ENCODE data around the gene ASF1B. TPM values are rescaled to one million over a fixed set of nuclear protein-coding genes. Genes with fewer than 3 reads are reported as not detected.
A peak's percentile ranks its signal among the peaks of the same experiment; 100 is the strongest.

Gene ASF1B
- total RNA-seq, 1 experiment from 2014 or later = 38.4 TPM

DNA sequence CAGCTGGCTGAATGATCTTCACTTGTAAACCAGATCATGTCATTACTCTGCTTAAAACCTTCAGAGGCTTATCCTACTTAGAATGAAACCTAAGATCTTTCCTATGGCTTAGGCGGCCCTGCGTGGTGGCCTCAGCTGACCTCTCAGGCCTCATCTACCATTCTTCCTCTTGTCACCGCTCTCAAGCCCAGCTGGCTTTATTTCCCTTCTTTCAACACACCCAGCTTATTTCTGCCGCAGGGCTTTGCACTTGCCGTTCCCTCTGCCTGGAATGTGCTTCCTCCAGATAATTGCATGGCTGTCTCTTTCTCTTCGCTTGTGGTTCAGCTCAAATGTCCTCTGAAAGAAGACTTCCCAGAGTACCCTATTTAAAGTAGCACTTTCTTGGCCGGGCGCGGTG lies 3.6 kb upstream of the ASF1B start:
- ATAC-seq (no peak), DNase-seq (ENCODE audit: low spot score) (no peak)
- no peak overlapping the region for H3K4me3 Mint-ChIP-seq
- ChIA-PET POLR2A (no interaction called here), CTCF (interaction anchor here (0.9 to 2.1 kb wide), 4 partner anchors 208 to 340 kb away, joined by 3 to 11 read pairs (median 6); no protein-coding TSS in a partner anchor)
- peaks cover 9% of the 10 kb centered on the region for H3K4me1 Mint-ChIP-seq
- H3K36me3 Mint-ChIP-seq = no peaks in the 10 kb centered on the region
- H3K9me3 Mint-ChIP-seq = no peaks in the 10 kb centered on the region
- peak overlapping the region; percentile 68; the same call in 1 of the 2 replicates for H3K27ac Mint-ChIP-seq
- H3K27me3 Mint-ChIP-seq (ENCODE audit: low read depth) = no peaks in the 10 kb centered on the region; the same call in 1 of the 2 replicates
- TF ChIP-seq EMX1 (CRISPR knock-in tag; IDR thresholded peaks at IDR 0.05) (no peak), CREM (CRISPR knock-in tag; IDR thresholded peaks at IDR 0.05) (no peak), NR1H2 (CRISPR knock-in tag; IDR thresholded peaks at IDR 0.05) (no peak), JUN (CRISPR knock-in tag; IDR thresholded peaks at IDR 0.05) (no peak), NR3C1 (CRISPR knock-in tag; conservative IDR thresholded peaks at IDR 0.05; ENCODE audit: low read depth) (no peak), ZNF121 (CRISPR knock-in tag; IDR thresholded peaks at IDR 0.05) (no peak), ATF1 (CRISPR knock-in tag; IDR thresholded peaks at IDR 0.05) (no peak), ELF4 (CRISPR knock-in tag; IDR thresholded peaks at IDR 0.05; ENCODE audit: low read depth) (no peak), CBFB (CRISPR knock-in tag; IDR thresholded peaks at IDR 0.05; ENCODE audit: low read depth) (no peak)
- TF ChIP-seq, protein P1, sequence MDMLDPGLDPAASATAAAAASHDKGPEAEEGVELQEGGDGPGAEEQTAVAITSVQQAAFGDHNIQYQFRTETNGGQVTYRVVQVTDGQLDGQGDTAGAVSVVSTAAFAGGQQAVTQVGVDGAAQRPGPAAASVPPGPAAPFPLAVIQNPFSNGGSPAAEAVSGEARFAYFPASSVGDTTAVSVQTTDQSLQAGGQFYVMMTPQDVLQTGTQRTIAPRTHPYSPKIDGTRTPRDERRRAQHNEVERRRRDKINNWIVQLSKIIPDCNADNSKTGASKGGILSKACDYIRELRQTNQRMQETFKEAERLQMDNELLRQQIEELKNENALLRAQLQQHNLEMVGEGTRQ (CRISPR knock-in tag; IDR thresholded peaks at IDR 0.05) = no peak
- TF ChIP-seq, protein P2, sequence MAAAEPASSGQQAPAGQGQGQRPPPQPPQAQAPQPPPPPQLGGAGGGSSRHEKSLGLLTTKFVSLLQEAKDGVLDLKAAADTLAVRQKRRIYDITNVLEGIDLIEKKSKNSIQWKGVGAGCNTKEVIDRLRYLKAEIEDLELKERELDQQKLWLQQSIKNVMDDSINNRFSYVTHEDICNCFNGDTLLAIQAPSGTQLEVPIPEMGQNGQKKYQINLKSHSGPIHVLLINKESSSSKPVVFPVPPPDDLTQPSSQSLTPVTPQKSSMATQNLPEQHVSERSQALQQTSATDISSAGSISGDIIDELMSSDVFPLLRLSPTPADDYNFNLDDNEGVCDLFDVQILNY (CRISPR knock-in tag; IDR thresholded peaks at IDR 0.05) = no peak
- TF ChIP-seq, protein P3, sequence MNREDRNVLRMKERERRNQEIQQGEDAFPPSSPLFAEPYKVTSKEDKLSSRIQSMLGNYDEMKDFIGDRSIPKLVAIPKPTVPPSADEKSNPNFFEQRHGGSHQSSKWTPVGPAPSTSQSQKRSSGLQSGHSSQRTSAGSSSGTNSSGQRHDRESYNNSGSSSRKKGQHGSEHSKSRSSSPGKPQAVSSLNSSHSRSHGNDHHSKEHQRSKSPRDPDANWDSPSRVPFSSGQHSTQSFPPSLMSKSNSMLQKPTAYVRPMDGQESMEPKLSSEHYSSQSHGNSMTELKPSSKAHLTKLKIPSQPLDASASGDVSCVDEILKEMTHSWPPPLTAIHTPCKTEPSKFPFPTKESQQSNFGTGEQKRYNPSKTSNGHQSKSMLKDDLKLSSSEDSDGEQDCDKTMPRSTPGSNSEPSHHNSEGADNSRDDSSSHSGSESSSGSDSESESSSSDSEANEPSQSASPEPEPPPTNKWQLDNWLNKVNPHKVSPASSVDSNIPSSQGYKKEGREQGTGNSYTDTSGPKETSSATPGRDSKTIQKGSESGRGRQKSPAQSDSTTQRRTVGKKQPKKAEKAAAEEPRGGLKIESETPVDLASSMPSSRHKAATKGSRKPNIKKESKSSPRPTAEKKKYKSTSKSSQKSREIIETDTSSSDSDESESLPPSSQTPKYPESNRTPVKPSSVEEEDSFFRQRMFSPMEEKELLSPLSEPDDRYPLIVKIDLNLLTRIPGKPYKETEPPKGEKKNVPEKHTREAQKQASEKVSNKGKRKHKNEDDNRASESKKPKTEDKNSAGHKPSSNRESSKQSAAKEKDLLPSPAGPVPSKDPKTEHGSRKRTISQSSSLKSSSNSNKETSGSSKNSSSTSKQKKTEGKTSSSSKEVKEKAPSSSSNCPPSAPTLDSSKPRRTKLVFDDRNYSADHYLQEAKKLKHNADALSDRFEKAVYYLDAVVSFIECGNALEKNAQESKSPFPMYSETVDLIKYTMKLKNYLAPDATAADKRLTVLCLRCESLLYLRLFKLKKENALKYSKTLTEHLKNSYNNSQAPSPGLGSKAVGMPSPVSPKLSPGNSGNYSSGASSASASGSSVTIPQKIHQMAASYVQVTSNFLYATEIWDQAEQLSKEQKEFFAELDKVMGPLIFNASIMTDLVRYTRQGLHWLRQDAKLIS (CRISPR knock-in tag; IDR thresholded peaks at IDR 0.05; ENCODE audit: borderline replicate concordance) = no peak
- TF ChIP-seq, protein P4, sequence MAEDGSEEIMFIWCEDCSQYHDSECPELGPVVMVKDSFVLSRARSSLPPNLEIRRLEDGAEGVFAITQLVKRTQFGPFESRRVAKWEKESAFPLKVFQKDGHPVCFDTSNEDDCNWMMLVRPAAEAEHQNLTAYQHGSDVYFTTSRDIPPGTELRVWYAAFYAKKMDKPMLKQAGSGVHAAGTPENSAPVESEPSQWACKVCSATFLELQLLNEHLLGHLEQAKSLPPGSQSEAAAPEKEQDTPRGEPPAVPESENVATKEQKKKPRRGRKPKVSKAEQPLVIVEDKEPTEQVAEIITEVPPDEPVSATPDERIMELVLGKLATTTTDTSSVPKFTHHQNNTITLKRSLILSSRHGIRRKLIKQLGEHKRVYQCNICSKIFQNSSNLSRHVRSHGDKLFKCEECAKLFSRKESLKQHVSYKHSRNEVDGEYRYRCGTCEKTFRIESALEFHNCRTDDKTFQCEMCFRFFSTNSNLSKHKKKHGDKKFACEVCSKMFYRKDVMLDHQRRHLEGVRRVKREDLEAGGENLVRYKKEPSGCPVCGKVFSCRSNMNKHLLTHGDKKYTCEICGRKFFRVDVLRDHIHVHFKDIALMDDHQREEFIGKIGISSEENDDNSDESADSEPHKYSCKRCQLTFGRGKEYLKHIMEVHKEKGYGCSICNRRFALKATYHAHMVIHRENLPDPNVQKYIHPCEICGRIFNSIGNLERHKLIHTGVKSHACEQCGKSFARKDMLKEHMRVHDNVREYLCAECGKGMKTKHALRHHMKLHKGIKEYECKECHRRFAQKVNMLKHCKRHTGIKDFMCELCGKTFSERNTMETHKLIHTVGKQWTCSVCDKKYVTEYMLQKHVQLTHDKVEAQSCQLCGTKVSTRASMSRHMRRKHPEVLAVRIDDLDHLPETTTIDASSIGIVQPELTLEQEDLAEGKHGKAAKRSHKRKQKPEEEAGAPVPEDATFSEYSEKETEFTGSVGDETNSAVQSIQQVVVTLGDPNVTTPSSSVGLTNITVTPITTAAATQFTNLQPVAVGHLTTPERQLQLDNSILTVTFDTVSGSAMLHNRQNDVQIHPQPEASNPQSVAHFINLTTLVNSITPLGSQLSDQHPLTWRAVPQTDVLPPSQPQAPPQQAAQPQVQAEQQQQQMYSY (CRISPR knock-in tag; IDR thresholded peaks at IDR 0.05) = no peak
- TF ChIP-seq, protein P5, sequence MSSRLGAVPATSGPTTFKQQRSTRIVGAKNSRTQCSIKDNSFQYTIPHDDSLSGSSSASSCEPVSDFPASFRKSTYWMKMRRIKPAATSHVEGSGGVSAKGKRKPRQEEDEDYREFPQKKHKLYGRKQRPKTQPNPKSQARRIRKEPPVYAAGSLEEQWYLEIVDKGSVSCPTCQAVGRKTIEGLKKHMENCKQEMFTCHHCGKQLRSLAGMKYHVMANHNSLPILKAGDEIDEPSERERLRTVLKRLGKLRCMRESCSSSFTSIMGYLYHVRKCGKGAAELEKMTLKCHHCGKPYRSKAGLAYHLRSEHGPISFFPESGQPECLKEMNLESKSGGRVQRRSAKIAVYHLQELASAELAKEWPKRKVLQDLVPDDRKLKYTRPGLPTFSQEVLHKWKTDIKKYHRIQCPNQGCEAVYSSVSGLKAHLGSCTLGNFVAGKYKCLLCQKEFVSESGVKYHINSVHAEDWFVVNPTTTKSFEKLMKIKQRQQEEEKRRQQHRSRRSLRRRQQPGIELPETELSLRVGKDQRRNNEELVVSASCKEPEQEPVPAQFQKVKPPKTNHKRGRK (CRISPR knock-in tag; IDR thresholded peaks at IDR 0.05; ENCODE audit: borderline replicate concordance) = no peak

Measured in WTC11 (cell line).